SHP77 (cell line): Measurements from ENCODE around the gene RNF17.
A peak's percentile ranks its signal among the peaks of the same experiment; 100 is the strongest.

Experiments used
- DNase-seq, 2 experiments: peaks; one replicate each; lab custom pipeline; 2025; lab: John Stamatoyannopoulos, UW

RNF17 gene

GRCh38 chr13:24896061-24896460 lies 132.1 kb downstream of the RNF17 start:
- no peak for DNase-seq

GRCh38 chr13:24897293-24897692 lies 133.3 kb downstream of the RNF17 start:
- DNase-seq: no peak

GRCh38 chr13:24899601-24900000 lies 135.6 kb downstream of the RNF17 start:
- no peak for DNase-seq

GRCh38 chr13:24900507-24900906 lies 136.5 kb downstream of the RNF17 start:
- no peak for DNase-seq

GRCh38 chr13:24905242-24905641 lies 141.3 kb downstream of the RNF17 start:
- no peak for DNase-seq

- DNase-seq: no peak
Measured at GRCh38 chr13:24906268-24906667, 142.3 kb downstream of the RNF17 start.

GRCh38 chr13:24910502-24911132 lies 146.6 kb downstream of the RNF17 start:
- DNase-seq: no peak

GRCh38 chr13:24911133-24911908 lies 147.4 kb downstream of the RNF17 start:
- no peak for DNase-seq

- no peak for DNase-seq
Measured at GRCh38 chr13:24916464-24916863, 152.5 kb downstream of the RNF17 start.

GRCh38 chr13:24921003-24921402 lies 157.0 kb downstream of the RNF17 start:
- DNase-seq: no peak

- DNase-seq: no peak
Measured at GRCh38 chr13:24921881-24922280, 157.9 kb downstream of the RNF17 start.

- peak in 1 of 2 experiments; percentile 15 for DNase-seq
Measured at GRCh38 chr13:24922387-24922744, 158.4 kb downstream of the RNF17 start.

- DNase-seq: peak; percentile 92 to 95
Measured at GRCh38 chr13:24922745-24923591, 159.0 kb downstream of the RNF17 start.

GRCh38 chr13:24925318-24926231 lies 161.6 kb downstream of the RNF17 start:
- DNase-seq: no peak

- no peak for DNase-seq
Measured at GRCh38 chr13:24927810-24928404, 163.9 kb downstream of the RNF17 start.

GRCh38 chr13:24929196-24929595 lies 165.2 kb downstream of the RNF17 start:
- DNase-seq: no peak
